Prostate gland (tissue), 2 donors: Measurements from ENCODE around the gene PTPRG.

Source experiments
- POLR2A ChIP-seq: fragments of 450-650 bp; IDR thresholded peaks from one replicate; pipeline ENCODE4 v1.6.1; 2016; ENCODE audit warnings: antibody characterized with exemption, mild to moderate bottlenecking
- TF ChIP-seq, protein P1 (sequence below), 4 experiments: fragments of 200-600 bp in 2 of 4; fragments of 450-650 bp in 2 of 4; sonication (generic) in 2 of 4; IDR thresholded peaks; 1 replicate in 3 of 4; 2 replicates in 1 of 4; pipeline ENCODE4 v1.5.1; 2016 to 2019; ENCODE audit warnings: antibody characterized with exemption in 4 of 4, mild to moderate bottlenecking in 2 of 4, moderate library complexity in 2 of 4

DNA sequence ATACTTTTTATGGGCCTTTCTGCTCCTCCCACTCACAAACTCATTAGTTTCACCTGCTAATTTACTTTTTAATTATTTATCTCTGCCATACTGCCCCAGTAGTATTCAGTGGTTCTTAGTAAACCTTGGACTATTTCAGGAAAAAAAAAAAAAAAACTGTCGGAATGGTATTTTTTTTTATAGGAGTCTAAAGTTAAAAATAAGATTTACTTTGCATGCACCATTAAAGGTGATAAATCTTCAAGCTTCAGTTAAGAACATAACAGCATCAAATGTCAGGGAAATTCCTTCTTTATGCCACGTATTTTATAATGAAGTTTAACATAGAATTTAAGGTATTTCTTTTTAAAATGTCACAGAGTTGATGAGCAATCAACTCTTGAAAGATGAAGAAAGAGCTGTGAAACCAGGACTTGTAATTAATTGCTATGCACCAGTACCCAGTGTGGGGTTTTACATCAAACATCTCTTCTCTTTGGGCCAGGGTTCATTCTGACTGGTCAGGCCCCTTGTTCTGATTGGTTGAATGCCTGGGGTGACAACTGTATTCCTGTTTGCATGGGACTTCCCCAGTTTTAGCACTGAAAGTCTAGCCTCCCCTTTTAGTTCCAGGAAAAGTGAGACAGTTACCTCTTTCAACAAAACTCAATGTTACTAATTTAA, 40.3 kb upstream of the PTPRG start:
- TF ChIP-seq, protein P1, sequence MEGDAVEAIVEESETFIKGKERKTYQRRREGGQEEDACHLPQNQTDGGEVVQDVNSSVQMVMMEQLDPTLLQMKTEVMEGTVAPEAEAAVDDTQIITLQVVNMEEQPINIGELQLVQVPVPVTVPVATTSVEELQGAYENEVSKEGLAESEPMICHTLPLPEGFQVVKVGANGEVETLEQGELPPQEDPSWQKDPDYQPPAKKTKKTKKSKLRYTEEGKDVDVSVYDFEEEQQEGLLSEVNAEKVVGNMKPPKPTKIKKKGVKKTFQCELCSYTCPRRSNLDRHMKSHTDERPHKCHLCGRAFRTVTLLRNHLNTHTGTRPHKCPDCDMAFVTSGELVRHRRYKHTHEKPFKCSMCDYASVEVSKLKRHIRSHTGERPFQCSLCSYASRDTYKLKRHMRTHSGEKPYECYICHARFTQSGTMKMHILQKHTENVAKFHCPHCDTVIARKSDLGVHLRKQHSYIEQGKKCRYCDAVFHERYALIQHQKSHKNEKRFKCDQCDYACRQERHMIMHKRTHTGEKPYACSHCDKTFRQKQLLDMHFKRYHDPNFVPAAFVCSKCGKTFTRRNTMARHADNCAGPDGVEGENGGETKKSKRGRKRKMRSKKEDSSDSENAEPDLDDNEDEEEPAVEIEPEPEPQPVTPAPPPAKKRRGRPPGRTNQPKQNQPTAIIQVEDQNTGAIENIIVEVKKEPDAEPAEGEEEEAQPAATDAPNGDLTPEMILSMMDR (IDR thresholded peaks at IDR 0.05) = no peak
- no peak for TF ChIP-seq POLR2A
